Activated CD8-positive, alpha-beta T cell treated with anti-CD3 and anti-CD28 coated beads, Interleukin-2, amount 10 ng/mL, durations not matched to agents 7 days and 5 days (primary cell): ENCODE results near the gene UBALD2. TPM values are rescaled to one million over a fixed set of nuclear protein-coding genes. Genes with fewer than 3 reads are reported as not detected.
A peak's percentile ranks its signal among the peaks of the same experiment; 100 is the strongest.
"Not testable (repeated sequence)": the region's sequence is repeated elsewhere in the genome, so short reads cannot be mapped to it uniquely, and the experiment has no call there.

Experiments
- ATAC-seq: fragments of 150-1000 bp; cut with Tn5 transposase; one replicate; pipeline ENCODE4 v1.10.0; 2021; ENCODE audit warnings: moderate library complexity
- CTCF ChIA-PET: fragments of 350-600 bp; sonication (Branson Sonifier 250); formaldehyde crosslinking; loops from one replicate; lab custom pipeline; 2021; ENCODE audit warnings: antibody characterized with exemption; lab: Charles Lee
- POLR2A ChIA-PET: fragments of 350-600 bp; sonication (Branson Sonifier 250); formaldehyde crosslinking; loops from one replicate; lab custom pipeline; 2021; ENCODE audit warnings: antibody characterized with exemption; lab: Charles Lee
- DNase-seq: peaks from one replicate; pipeline ENCODE4 v3.0.0-alpha.2; 2020
- H3K27ac Mint-ChIP-seq: one replicate; pipeline ENCODE4 v1.8.0; 2021; ENCODE audit warnings: mild to moderate bottlenecking, mixed read lengths
- H3K27me3 Mint-ChIP-seq: one replicate; pipeline ENCODE4 v1.8.0; 2021; ENCODE audit warnings: low read depth, mixed read lengths
- H3K36me3 Mint-ChIP-seq: one replicate; pipeline ENCODE4 v1.8.0; 2021; ENCODE audit warnings: low read depth, mixed read lengths
- H3K4me1 Mint-ChIP-seq: one replicate; pipeline ENCODE4 v1.8.0; 2021; ENCODE audit warnings: low read depth, mixed read lengths
- H3K4me3 Mint-ChIP-seq: one replicate; pipeline ENCODE4 v1.8.0; 2021; ENCODE audit warnings: mild to moderate bottlenecking, mixed read lengths
- H3K9me3 Mint-ChIP-seq: one replicate; pipeline ENCODE4 v1.8.0; 2022; ENCODE audit warnings: mixed read lengths; ENCODE audit not compliant: insufficient read depth
- total RNA-seq, 2 experiments: library from RNA; stranded (reverse); gene quantifications; one replicate each; pipeline ENCODE4 v1.2.3, GENCODE V29; 2021

UBALD2 gene
- total RNA-seq, 2 experiments from 2014 or later, result 318 to 359 TPM

- no peaks in the 10 kb centered on the region for H3K27me3 Mint-ChIP-seq
- H3K36me3 Mint-ChIP-seq, result peaks cover 36% of the 10 kb centered on the region
- ChIA-PET CTCF (interaction anchor here (0.9 to 3.1 kb wide), 11 partner anchors 9 to 136 kb away, joined by 3 to 24 read pairs (median 5); partner anchors contain the start of gene UBALD2), POLR2A (interaction anchor here (0.8 to 17.8 kb wide), 18 partner anchors 10 to 129 kb away, joined by 3 to 807 read pairs (median 8); partner anchors contain the start of genes FOXJ1 and UBALD2)
- DNase-seq, result no peak
- H3K9me3 Mint-ChIP-seq, result peaks cover 16% of the 10 kb centered on the region
- H3K27ac Mint-ChIP-seq, result peak overlapping the region; percentile 90
- H3K4me3 Mint-ChIP-seq, result peak overlapping the region; percentile 69
- ATAC-seq, result no peak
- H3K4me1 Mint-ChIP-seq, result peaks cover 63% of the 10 kb centered on the region
Measured at GRCh38 chr17:76255801-76256429, 9.2 kb upstream of the UBALD2 start.

GRCh38 chr17:76256430-76257050 lies 8.6 kb upstream of the UBALD2 start:
- not testable (repeated sequence) for H3K27me3 Mint-ChIP-seq
- DNase-seq (peak; percentile 81), ATAC-seq (peak; percentile 79)
- ChIA-PET CTCF (interaction anchor here (0.9 to 3.1 kb wide), 12 partner anchors 8 to 137 kb away, joined by 3 to 24 read pairs (median 5); partner anchors contain the start of gene UBALD2), POLR2A (interaction anchor here (0.6 to 17.8 kb wide), 20 partner anchors 11 to 135 kb away, joined by 3 to 807 read pairs (median 6); partner anchors contain the start of genes FOXJ1 and UBALD2)
- Mint-ChIP-seq H3K36me3 (peaks cover 36% of the 10 kb centered on the region), H3K27ac (peak overlapping the region; percentile 90), H3K4me3 (peak overlapping the region; percentile 69), H3K9me3 (peaks cover 16% of the 10 kb centered on the region), H3K4me1 (peaks cover 61% of the 10 kb centered on the region)

- Mint-ChIP-seq H3K4me3 (no peak overlapping the region), H3K9me3 (peaks cover 16% of the 10 kb centered on the region), H3K27ac (no peak overlapping the region), H3K4me1 (peaks cover 61% of the 10 kb centered on the region), H3K27me3 (no peaks in the 10 kb centered on the region), H3K36me3 (peaks cover 26% of the 10 kb centered on the region)
- POLR2A ChIA-PET, result interaction anchor here (0.7 to 16.5 kb wide), 5 partner anchors 9 to 183 kb away, joined by 3 to 807 read pairs (median 5); partner anchors contain the start of gene RNF157
- DNase-seq (no peak), ATAC-seq (no peak)
- CTCF ChIA-PET, result interaction anchor here (0.8 to 2.2 kb wide), 3 partner anchors 9 to 79 kb away, joined by 3 to 8 read pairs (median 5); no protein-coding TSS in a partner anchor
Measured at GRCh38 chr17:76260220-76260619, 4.9 kb upstream of the UBALD2 start.

GRCh38 chr17:76260669-76261068 lies 4.5 kb upstream of the UBALD2 start:
- DNase-seq (no peak), ATAC-seq (no peak)
- Mint-ChIP-seq H3K4me1 (peaks cover 57% of the 10 kb centered on the region), H3K4me3 (no peak overlapping the region), H3K36me3 (peaks cover 22% of the 10 kb centered on the region), H3K9me3 (peaks cover 12% of the 10 kb centered on the region), H3K27ac (peak overlapping the region; percentile 49), H3K27me3 (no peaks in the 10 kb centered on the region)
- POLR2A ChIA-PET, result interaction anchor here (0.7 to 16.8 kb wide), 6 partner anchors 8 to 183 kb away, joined by 3 to 807 read pairs (median 13); partner anchors contain the start of gene RNF157
- CTCF ChIA-PET, result interaction anchor here (0.8 to 2.4 kb wide), 4 partner anchors 9 to 79 kb away, joined by 3 to 10 read pairs (median 6); no protein-coding TSS in a partner anchor

GRCh38 chr17:76261421-76262215 lies 3.5 kb upstream of the UBALD2 start:
- Mint-ChIP-seq H3K9me3 (peaks cover 10% of the 10 kb centered on the region), H3K4me3 (peak overlapping the region; percentile 15), H3K27ac (peak overlapping the region; percentile 94), H3K36me3 (peaks cover 21% of the 10 kb centered on the region), H3K4me1 (peaks cover 47% of the 10 kb centered on the region), H3K27me3 (no peaks in the 10 kb centered on the region)
- no peak for ATAC-seq
- CTCF ChIA-PET, result interaction anchor here (0.9 to 4.5 kb wide), 8 partner anchors 10 to 81 kb away, joined by 3 to 50 read pairs (median 7); no protein-coding TSS in a partner anchor
- DNase-seq, result peak; percentile 58
- POLR2A ChIA-PET, result interaction anchor here (1.1 to 16.8 kb wide), 7 partner anchors 10 to 118 kb away, joined by 5 to 807 read pairs (median 58); partner anchors contain the start of genes FOXJ1 and RNF157

GRCh38 chr17:76262732-76263344 lies 2.3 kb upstream of the UBALD2 start:
- ChIA-PET CTCF (interaction anchor here (0.6 to 4.5 kb wide), 15 partner anchors 7 to 142 kb away, joined by 3 to 50 read pairs (median 10); partner anchors contain the start of gene RNF157), POLR2A (interaction anchor here (1.7 to 16.8 kb wide), 7 partner anchors 11 to 120 kb away, joined by 4 to 807 read pairs (median 58); partner anchors contain the start of genes FOXJ1 and RNF157)
- Mint-ChIP-seq H3K36me3 (peaks cover 28% of the 10 kb centered on the region), H3K4me1 (peaks cover 46% of the 10 kb centered on the region), H3K27me3 (no peaks in the 10 kb centered on the region), H3K9me3 (peaks cover 7% of the 10 kb centered on the region), H3K4me3 (peak overlapping the region; percentile 68), H3K27ac (peak overlapping the region; percentile 94)
- DNase-seq (peak; percentile 58), ATAC-seq (no peak)

GRCh38 chr17:76263896-76264295 lies 1.3 kb upstream of the UBALD2 start:
- Mint-ChIP-seq H3K27ac (peak overlapping the region; percentile 94), H3K27me3 (no peaks in the 10 kb centered on the region), H3K4me1 (peaks cover 47% of the 10 kb centered on the region), H3K9me3 (no peaks in the 10 kb centered on the region), H3K36me3 (peaks cover 39% of the 10 kb centered on the region), H3K4me3 (peak overlapping the region; percentile 63)
- DNase-seq (no peak), ATAC-seq (no peak)
- ChIA-PET CTCF (interaction anchor here (1.2 to 4.5 kb wide), 15 partner anchors 8 to 143 kb away, joined by 3 to 50 read pairs (median 10); partner anchors contain the start of gene RNF157), POLR2A (interaction anchor here (1.3 to 16.8 kb wide), 8 partner anchors 10 to 138 kb away, joined by 4 to 807 read pairs (median 40); partner anchors contain the start of genes FOXJ1 and RNF157)

GRCh38 chr17:76264425-76264754 lies 758 bp upstream of the UBALD2 start:
- ATAC-seq (peak; percentile 1), DNase-seq (peak; percentile 59)
- H3K27me3 Mint-ChIP-seq, result no peaks in the 10 kb centered on the region
- peak overlapping the region; percentile 63 for H3K4me3 Mint-ChIP-seq
- H3K4me1 Mint-ChIP-seq, result peaks cover 52% of the 10 kb centered on the region
- CTCF ChIA-PET, result interaction anchor here (0.6 to 4.5 kb wide), 16 partner anchors 8 to 143 kb away, joined by 3 to 50 read pairs (median 10); partner anchors contain the start of gene RNF157
- POLR2A ChIA-PET, result interaction anchor here (0.6 to 16.8 kb wide), 18 partner anchors 9 to 250 kb away, joined by 3 to 807 read pairs (median 4); partner anchors contain the start of genes EXOC7, FOXJ1 and RNF157
- peak overlapping the region; percentile 94 for H3K27ac Mint-ChIP-seq
- no peaks in the 10 kb centered on the region for H3K9me3 Mint-ChIP-seq
- peaks cover 41% of the 10 kb centered on the region for H3K36me3 Mint-ChIP-seq

- DNase-seq (peak; percentile 75), ATAC-seq (no peak)
- H3K9me3 Mint-ChIP-seq, result no peaks in the 10 kb centered on the region
- peak overlapping the region; percentile 99 for H3K27ac Mint-ChIP-seq
- peak overlapping the region; percentile 95 for H3K4me3 Mint-ChIP-seq
- POLR2A ChIA-PET, result interaction anchor here (0.5 to 16.8 kb wide), 22 partner anchors 9 to 181 kb away, joined by 3 to 807 read pairs (median 8); partner anchors contain the start of genes EXOC7, FOXJ1 and RNF157
- peaks cover 47% of the 10 kb centered on the region for H3K36me3 Mint-ChIP-seq
- H3K4me1 Mint-ChIP-seq, result peaks cover 59% of the 10 kb centered on the region
- H3K27me3 Mint-ChIP-seq, result no peaks in the 10 kb centered on the region
- CTCF ChIA-PET, result interaction anchor here (1.3 to 10.9 kb wide), 12 partner anchors 9 to 251 kb away, joined by 3 to 112 read pairs (median 10); partner anchors contain the start of gene RNF157
Measured at GRCh38 chr17:76265624-76266243, 586 bp downstream of the UBALD2 start.
